Measurements from ENCODE around the gene YAP1. TPM values are rescaled to one million over a fixed set of nuclear protein-coding genes. Genes with fewer than 3 reads are reported as not detected.

The YAP1 gene
- total and polyA plus RNA-seq, 2 experiments from 2014 or later = 20.6 to 111 TPM

DNA sequence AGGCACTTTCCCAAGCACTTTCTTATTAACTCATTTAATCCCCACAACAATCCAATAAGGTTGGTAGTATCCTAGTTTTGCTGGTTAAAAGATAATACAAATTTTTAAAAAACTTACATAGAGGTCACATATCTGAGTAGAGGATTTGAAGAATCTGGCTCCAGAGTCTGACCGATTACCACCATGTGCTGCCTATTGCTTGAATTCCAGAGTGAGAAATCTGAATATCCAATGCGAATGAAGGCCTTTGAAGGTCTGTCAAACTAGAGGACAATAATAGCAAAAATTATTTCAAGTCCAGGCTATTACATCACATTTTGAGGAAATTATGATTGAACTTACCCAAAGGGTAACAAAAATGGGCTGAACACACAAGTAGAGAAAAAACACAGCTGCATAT lies 129.2 kb downstream of the YAP1 start:
- Histone ChIP-seq H3K4me2 (no peak overlapping the region), H3K27me3 (no peaks in the 10 kb centered on the region), H3K36me3 (replicated peaks; ENCODE audit: insufficient read depth, low read depth) (no peaks in the 10 kb centered on the region), H3K79me2 (no peaks in the 10 kb centered on the region), H4K20me1 (ENCODE audit: insufficient read depth, poor library complexity, severe bottlenecking) (no peaks in the 10 kb centered on the region), H3K27ac (no peak overlapping the region), H3K9me2 (replicated peaks; ENCODE audit: insufficient read depth) (no peaks in the 10 kb centered on the region), H2AFZ (no peak overlapping the region), H3K9me3 (ENCODE audit: low read depth) (no peaks in the 10 kb centered on the region), H3K4me1 (ENCODE audit: insufficient read depth) (peaks cover 13% of the 10 kb centered on the region), H3K4me3 (no peak overlapping the region)
- 91% methylated on average over 2 of the region's 2 CpGs for WGBS (ENCODE audit: low lambda C conversion rate, missing lambda C conversion rate)
- TF ChIP-seq EZH2phosphoT487 (IDR thresholded peaks at IDR 0.05; ENCODE audit: low read depth, severe bottlenecking, unreplicated experiment) = no peak
- TF ChIP-seq EZH2 (IDR thresholded peaks at IDR 0.05; ENCODE audit: borderline replicate concordance) = no peak
- TF ChIP-seq, protein P1, sequence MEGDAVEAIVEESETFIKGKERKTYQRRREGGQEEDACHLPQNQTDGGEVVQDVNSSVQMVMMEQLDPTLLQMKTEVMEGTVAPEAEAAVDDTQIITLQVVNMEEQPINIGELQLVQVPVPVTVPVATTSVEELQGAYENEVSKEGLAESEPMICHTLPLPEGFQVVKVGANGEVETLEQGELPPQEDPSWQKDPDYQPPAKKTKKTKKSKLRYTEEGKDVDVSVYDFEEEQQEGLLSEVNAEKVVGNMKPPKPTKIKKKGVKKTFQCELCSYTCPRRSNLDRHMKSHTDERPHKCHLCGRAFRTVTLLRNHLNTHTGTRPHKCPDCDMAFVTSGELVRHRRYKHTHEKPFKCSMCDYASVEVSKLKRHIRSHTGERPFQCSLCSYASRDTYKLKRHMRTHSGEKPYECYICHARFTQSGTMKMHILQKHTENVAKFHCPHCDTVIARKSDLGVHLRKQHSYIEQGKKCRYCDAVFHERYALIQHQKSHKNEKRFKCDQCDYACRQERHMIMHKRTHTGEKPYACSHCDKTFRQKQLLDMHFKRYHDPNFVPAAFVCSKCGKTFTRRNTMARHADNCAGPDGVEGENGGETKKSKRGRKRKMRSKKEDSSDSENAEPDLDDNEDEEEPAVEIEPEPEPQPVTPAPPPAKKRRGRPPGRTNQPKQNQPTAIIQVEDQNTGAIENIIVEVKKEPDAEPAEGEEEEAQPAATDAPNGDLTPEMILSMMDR (IDR thresholded peaks at IDR 0.05; ENCODE audit: poor library complexity) = no peak
- no peak for DNase-seq (ENCODE audit: low spot score)

DNA sequence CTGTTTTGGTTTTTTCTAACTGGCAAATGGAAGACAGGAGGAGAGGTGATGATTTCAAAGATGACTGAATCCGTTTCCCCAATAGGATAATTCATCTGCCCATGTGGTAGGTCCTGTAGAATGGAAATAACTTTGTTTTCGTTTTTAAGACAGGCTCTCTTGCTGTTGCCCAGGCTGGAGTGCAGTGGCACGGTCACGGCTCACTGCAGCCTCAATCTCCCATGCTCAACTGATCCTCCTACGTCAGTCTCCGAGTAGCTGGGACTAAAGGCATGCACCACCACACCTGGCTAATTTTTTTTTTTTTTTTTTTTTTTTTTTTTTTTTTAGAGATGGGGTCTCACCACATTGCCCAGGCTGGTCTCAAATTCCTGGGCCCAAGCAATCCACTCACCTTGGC lies 129.7 kb downstream of the YAP1 start:
- H3K4me2 ChIP-seq = no peak overlapping the region
- no peak overlapping the region for H3K27ac ChIP-seq
- H2AFZ ChIP-seq = no peak overlapping the region
- H3K27me3 ChIP-seq = no peaks in the 10 kb centered on the region
- no peaks in the 10 kb centered on the region for H3K9me2 ChIP-seq (replicated peaks; ENCODE audit: insufficient read depth)
- no peak for DNase-seq (ENCODE audit: low spot score)
- WGBS (ENCODE audit: low lambda C conversion rate, missing lambda C conversion rate) = 94% methylated on average over 6 of the region's 6 CpGs
- H3K4me3 ChIP-seq = no peak overlapping the region
- no peaks in the 10 kb centered on the region for H4K20me1 ChIP-seq (ENCODE audit: insufficient read depth, poor library complexity, severe bottlenecking)
- H3K9me3 ChIP-seq (ENCODE audit: low read depth) = no peaks in the 10 kb centered on the region
- no peaks in the 10 kb centered on the region for H3K36me3 ChIP-seq (replicated peaks; ENCODE audit: insufficient read depth, low read depth)
- H3K79me2 ChIP-seq = no peaks in the 10 kb centered on the region
- peaks cover 13% of the 10 kb centered on the region for H3K4me1 ChIP-seq (ENCODE audit: insufficient read depth)
- no peak for TF ChIP-seq EZH2 (IDR thresholded peaks at IDR 0.05; ENCODE audit: borderline replicate concordance)
- TF ChIP-seq EZH2phosphoT487 (IDR thresholded peaks at IDR 0.05; ENCODE audit: low read depth, severe bottlenecking, unreplicated experiment) = no peak
- TF ChIP-seq, protein P1 (IDR thresholded peaks at IDR 0.05; ENCODE audit: poor library complexity) = no peak

DNA sequence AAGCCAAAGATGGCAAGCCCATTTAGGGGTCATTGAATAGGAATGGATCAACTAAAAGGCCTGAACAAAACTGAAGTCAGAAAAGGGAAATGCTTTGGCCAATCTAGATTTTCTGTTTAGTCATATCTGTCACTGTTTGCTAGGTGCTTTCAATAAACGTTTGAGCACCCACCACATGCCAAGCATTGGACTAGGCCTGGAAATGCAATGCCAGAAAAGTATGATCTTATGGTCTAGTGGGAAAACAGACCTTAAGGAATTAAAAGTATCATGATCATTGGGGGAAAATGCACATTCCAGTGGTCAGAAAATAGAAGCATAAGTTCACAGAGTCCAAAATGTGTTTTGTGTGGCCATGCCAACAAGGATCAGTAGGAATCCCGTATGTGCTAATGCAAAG lies 130.3 kb downstream of the YAP1 start:
- no peaks in the 10 kb centered on the region for H3K79me2 ChIP-seq
- no peaks in the 10 kb centered on the region for H3K27me3 ChIP-seq
- no peak overlapping the region for H3K27ac ChIP-seq
- no peaks in the 10 kb centered on the region for H3K9me3 ChIP-seq (ENCODE audit: low read depth)
- no peaks in the 10 kb centered on the region for H4K20me1 ChIP-seq (ENCODE audit: insufficient read depth, poor library complexity, severe bottlenecking)
- DNase-seq (ENCODE audit: low spot score) = no peak
- H3K36me3 ChIP-seq (replicated peaks; ENCODE audit: insufficient read depth, low read depth) = no peaks in the 10 kb centered on the region
- H3K4me3 ChIP-seq = no peak overlapping the region
- H3K9me2 ChIP-seq (replicated peaks; ENCODE audit: insufficient read depth) = no peaks in the 10 kb centered on the region
- no peak overlapping the region for H2AFZ ChIP-seq
- peaks cover 13% of the 10 kb centered on the region for H3K4me1 ChIP-seq (ENCODE audit: insufficient read depth)
- TF ChIP-seq EZH2phosphoT487 (IDR thresholded peaks at IDR 0.05; ENCODE audit: low read depth, severe bottlenecking, unreplicated experiment) (no peak), EZH2 (IDR thresholded peaks at IDR 0.05; ENCODE audit: borderline replicate concordance) (no peak)
- TF ChIP-seq, protein P1 (IDR thresholded peaks at IDR 0.05; ENCODE audit: poor library complexity) = no peak
- no peak overlapping the region for H3K4me2 ChIP-seq
- WGBS (ENCODE audit: low lambda C conversion rate, missing lambda C conversion rate) = 64% methylated on average over 2 of the region's 2 CpGs

DNA sequence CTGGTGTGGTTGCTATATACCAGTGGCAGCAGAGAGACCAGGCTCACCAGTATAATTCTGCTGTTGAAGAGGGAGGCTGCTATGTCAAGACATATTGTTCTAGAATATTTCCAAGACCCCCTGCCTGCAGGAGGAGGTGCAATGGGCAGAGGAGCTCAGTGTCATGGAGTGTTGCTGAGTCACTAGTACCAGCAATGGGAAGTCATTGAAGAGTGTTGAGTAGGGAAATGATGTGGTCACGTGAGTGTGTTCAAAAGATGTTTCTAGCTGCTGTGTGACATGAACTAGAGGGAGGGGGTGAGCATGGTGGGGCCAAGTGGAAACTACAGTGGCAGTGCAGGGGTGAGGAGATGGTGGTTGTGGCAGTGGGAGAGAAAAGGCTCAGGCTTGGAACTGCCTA lies 130.8 kb downstream of the YAP1 start:
- no peak overlapping the region for H2AFZ ChIP-seq
- no peaks in the 10 kb centered on the region for H3K79me2 ChIP-seq
- H3K9me2 ChIP-seq (replicated peaks; ENCODE audit: insufficient read depth) = no peaks in the 10 kb centered on the region
- H3K9me3 ChIP-seq (ENCODE audit: low read depth) = no peaks in the 10 kb centered on the region
- no peak overlapping the region for H3K4me2 ChIP-seq
- H4K20me1 ChIP-seq (ENCODE audit: insufficient read depth, poor library complexity, severe bottlenecking) = no peaks in the 10 kb centered on the region
- no peak overlapping the region for H3K4me3 ChIP-seq
- no peaks in the 10 kb centered on the region for H3K36me3 ChIP-seq (replicated peaks; ENCODE audit: insufficient read depth, low read depth)
- no peak for DNase-seq (ENCODE audit: low spot score)
- TF ChIP-seq, protein P1 (IDR thresholded peaks at IDR 0.05; ENCODE audit: poor library complexity) = no peak
- no peak for TF ChIP-seq EZH2phosphoT487 (IDR thresholded peaks at IDR 0.05; ENCODE audit: low read depth, severe bottlenecking, unreplicated experiment)
- no peak for TF ChIP-seq EZH2 (IDR thresholded peaks at IDR 0.05; ENCODE audit: borderline replicate concordance)
- no peak overlapping the region for H3K27ac ChIP-seq
- H3K4me1 ChIP-seq (ENCODE audit: insufficient read depth) = peaks cover 13% of the 10 kb centered on the region
- H3K27me3 ChIP-seq = no peaks in the 10 kb centered on the region
- 91% methylated on average over 1 of the region's 1 CpG for WGBS (ENCODE audit: low lambda C conversion rate, missing lambda C conversion rate)
